GM19099 (cell line): ENCODE results near the gene PTPN6.

Experiments used
- POLR2A ChIP-seq: IDR thresholded peaks from 3 replicates; pipeline ENCODE4 v1.6.1; 2011; ENCODE audit warnings: low read depth; ENCODE audit not compliant: insufficient read length; ENCODE audit errors: extremely low read depth

PTPN6 gene

DNA sequence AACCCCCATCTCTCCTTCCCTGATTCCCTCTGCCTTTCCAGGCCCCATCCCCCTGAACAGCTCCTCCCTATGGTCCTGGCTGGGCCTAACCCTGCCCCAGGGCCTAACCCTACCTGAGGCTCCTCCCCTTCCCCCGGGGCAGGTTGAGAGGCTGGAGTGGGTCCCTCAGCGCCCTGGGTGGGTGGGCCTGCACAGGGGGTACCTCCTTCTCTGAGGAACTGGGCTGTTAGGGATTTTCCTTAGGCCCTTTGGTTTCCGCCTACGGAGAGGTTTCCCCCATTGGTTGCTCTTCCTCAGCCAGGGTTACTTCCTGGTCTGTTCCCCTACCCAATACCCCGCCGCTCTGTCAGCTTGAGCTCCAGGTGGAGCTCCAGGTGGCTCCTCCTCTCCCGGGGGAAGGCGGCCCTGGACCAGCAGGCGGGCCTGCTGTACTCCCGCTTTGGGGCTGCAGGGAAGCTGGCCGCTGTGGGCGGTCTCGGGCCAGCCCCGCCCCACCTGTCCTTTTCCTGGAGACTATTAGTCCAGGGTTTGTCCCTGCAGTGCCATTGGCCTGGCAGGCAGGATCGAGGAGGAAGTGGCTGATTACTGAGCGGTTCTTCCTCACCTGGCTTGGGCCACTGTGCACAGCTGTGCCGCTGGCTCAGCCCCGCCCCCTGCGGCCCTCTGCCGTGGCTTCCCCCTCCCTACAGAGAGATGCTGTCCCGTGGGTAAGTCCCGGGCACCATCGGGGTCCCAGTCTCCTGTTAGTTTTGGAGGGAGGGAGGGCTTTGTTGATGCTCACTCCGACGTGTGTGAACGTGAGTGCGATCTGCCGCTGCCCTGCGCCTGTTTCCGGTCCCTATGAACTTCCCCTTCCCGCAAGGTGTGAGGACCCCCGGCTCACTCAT, 4.9 kb upstream of the PTPN6 start:
- TF ChIP-seq POLR2A, result peak; percentile 3

DNA sequence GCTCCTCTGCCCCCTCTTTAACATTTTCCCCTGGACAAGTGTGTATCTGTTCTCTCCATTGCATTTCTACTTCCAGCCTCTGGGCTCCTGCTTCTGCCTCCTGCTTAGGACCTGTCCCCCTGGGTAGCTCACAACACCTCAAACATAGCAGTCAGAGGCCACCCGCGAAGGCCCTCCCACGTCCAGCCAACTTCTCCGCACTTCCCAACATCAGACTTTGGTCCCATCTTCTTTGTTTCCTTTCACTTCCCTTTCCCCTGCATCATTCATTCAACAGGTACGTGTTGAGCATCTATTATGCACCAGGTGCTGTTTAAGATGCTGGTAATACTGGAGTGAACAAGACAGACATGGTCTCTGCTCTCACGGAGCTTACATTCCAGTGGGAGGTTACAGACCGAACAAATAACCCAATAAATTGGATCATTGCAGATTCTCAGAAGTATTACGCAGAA, 4.2 kb upstream of the PTPN6 start:
- TF ChIP-seq POLR2A, result no peak

DNA sequence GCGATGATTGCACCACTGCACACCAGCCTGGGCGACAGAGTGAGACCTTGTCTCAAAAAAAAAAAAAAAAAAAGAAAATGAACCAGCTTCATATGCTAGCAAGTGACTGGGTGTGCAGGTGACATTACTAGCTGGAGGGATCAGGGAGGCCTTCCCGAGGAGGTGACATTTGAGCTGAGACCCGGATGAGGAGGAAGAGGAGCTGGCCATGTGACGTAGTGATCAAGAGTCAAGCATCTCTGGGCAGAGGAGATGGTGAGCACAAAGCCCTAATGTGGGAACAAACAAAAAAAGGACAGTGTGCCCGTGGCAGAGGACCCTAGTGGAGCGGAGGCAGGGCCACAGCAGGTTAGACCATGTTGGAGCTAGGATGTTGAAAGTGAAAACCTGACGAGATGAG, 3.5 kb upstream of the PTPN6 start:
- no peak for TF ChIP-seq POLR2A

DNA sequence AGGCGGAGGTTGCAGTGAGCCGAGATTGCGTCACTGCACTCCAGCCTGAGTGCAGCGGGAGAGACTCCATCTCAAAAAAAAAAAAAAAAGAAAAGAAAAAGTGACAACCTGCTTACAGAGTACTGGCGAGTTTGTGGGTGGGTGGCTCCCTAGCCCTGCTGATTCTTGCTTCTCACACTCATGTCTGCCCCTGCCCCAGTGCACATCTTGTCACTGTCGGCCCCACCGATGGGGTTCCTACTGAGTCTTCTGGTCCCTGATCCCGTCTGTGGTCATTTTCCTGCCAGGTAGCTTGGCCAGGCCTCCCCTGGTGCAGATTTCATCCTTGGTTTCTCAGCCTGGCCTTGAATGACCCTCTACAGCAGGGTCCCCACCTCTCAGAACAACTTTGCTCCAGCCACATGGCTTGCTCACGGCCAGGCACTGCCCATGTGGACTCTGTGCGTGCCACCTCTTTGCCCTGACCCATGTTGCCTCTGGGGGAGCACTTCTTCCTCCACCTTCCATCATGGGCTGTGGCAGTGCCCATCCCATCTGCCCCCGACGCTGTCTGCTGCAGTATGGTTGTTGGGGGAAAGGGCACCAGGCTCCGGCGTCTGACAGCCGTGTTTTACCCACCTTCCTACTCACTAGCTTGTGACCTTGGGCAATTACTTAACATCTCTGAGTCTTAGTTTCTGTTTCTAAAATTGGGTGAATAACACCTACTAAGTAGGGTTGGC, 2.1 kb upstream of the PTPN6 start:
- TF ChIP-seq POLR2A, result no peak

- TF ChIP-seq POLR2A, result no peak
Observed at GRCh38 chr12:6950401-6950801, 755 bp upstream of the PTPN6 start.

- TF ChIP-seq POLR2A, result no peak
Observed at GRCh38 chr12:6951551-6952120, 480 bp downstream of the PTPN6 start.

DNA sequence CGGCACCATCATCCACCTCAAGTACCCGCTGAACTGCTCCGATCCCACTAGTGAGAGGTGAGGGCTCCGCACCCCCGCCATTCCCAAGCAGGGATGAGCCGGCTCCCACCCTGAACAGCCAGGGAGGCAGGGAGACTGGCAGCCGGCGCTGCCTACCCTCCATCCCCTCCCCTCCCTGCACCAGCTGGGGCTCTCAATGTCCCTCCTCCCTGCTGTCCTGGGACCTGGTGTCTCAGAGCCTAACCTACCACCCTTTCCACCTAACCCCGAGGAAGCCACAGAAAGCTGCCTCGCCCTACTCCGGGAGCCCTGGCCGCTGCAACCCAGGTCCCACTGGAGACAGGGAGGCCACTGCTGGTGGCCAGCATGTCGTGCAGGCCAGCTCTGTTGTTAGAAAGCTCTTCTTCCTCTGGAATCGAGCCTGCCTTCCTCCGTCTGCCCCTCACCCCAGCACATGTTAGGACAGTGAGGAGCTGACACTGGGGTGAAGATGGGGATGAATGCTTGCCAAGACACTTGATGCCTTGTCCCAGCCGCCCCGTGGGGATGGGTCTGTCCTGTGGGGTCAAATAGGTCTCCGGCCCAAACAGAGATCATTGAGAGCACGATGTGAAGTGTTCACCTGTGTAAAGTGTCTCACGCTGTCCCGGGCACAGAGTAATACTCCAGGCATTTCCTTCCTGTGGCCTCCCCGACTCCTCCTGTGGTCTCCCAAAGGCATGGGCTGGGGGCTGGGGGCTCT, 1.1 kb downstream of the PTPN6 start:
- peak; percentile 57 for TF ChIP-seq POLR2A

DNA sequence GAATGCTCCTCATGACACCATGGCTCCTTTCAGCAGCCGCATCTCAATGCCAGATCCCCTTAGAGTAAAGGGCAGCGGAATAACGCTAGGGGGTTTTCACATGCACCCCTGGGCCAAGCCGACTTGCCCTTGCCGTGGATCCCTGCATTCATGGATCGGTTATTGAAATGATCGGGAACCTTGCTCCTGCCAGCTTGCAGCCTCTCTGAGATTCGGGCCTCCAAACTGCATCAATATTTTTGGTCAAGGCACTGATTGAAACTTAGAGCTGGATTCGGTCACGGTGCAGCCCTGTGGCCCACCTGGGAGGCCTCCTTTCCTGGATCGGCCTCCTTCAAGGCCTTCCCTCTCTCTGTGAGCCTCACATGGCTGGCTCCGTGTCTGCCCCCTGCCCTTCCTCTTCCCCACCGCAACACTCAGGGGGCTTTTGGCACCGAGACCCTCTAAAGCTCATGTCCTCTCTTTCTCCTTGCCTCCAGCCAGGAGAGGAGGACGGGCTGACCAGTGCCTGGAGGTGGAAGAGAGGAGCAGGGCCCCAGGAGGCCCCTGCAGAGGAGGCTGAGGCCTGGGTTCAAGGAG, 1.8 kb downstream of the PTPN6 start:
- no peak for TF ChIP-seq POLR2A

DNA sequence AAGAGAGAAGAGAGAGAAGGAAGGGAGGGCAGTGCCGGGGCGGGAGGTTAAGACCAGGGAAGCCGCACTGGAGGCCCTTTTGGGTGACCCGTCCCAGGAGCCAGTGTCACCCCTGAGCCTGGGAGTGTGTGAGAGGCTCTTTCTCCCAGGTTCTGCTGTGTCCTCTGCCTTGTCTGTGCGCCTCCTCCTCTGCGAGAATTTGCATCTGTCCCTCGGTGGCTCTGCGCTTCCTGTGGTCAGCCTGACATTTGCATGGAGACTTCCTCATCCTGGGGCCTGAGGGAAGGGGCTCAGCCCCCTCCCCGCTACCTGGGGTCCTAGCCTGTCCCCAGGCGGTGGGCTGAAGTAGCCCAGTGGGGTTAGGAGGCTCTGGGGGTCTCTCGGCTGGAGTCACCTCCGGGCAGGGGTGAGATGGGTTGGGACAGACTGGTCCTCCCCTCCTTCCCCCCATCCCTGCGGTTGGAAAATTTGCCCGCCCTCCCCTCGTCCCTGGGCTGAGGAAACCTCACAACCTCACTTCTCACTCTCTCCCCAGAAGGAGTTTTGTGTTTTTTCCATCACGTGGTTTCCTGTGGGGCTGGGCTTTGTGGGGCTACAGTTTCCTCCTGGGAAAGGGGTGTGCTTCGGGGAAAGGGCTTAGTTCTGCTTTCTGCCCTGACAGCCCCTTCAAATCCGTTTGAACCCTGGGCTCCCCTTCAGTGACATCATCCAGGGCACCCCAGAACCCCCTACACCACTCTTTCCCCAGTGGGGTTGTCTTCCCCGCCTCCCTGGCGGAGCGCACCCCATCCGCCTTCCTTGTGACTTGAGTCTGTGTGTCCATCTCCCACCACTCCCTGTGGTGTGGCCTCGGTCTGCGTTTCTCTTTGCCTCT, 2.5 kb downstream of the PTPN6 start:
- TF ChIP-seq POLR2A, result peak; percentile 99

DNA sequence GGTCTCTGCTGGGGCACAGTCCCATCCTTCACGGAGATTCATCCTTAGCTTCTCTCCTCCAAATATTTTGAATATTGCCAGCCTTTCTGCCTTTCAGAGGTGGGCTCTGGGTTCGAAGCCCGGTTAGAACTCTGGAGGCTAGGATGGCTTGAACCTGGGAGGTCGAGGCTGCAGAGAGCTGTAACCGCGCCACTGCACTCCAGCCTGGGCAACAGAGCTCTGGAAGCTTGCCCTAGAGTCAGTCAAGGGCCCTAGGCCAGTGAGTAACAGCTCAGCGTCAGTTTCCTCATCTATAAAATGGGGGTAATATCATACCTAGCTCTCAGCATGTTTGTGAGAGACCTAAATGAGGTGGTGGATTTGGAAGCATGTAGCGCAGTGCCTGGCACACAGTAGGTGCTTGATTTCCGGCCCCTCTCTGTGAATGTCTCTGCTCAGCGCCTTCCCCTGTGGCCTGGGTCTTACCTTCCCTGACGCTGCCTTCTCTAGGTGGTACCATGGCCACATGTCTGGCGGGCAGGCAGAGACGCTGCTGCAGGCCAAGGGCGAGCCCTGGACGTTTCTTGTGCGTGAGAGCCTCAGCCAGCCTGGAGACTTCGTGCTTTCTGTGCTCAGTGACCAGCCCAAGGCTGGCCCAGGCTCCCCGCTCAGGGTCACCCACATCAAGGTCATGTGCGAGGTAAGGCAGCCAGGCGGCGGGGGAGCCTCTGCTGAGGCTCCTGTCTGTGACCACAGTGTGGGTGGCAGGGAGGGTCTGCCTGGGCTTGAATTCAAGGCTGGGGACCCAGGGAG, 3.4 kb downstream of the PTPN6 start:
- no peak for TF ChIP-seq POLR2A

GRCh38 chr12:6955108-6956020, 4.2 kb downstream of the PTPN6 start:
- peak; percentile 19 for TF ChIP-seq POLR2A
